Skeletal muscle tissue (tissue), 4 donors: ENCODE results near the gene ALPI. TPM values are rescaled to one million over a fixed set of nuclear protein-coding genes. Genes with fewer than 3 reads are reported as not detected.

Experiments used
- H3K27ac ChIP-seq: one replicate; pipeline ENCODE4 v1.7.0; 2013; ENCODE audit warnings: mild to moderate bottlenecking, low read depth, low read length, inconsistent platforms
- H3K27me3 ChIP-seq, 3 donors: one replicate each; pipeline ENCODE4 v1.7.0; 2013; ENCODE audit warnings: low read length in 3 of 3; ENCODE audit not compliant: control insufficient read depth in 3 of 3, insufficient read depth in 3 of 3
- H3K36me3 ChIP-seq, 3 donors: one replicate each; pipeline ENCODE4 v1.7.0; 2013; ENCODE audit warnings: low read length in 3 of 3; ENCODE audit not compliant: control insufficient read depth in 3 of 3, insufficient read depth in 3 of 3
- H3K4me1 ChIP-seq, 3 donors: one replicate each; pipeline ENCODE4 v1.7.0; 2013; ENCODE audit warnings: low read length in 3 of 3, mild to moderate bottlenecking in 3 of 3; ENCODE audit not compliant: control insufficient read depth in 3 of 3, insufficient read depth in 3 of 3
- H3K4me3 ChIP-seq, 3 donors: one replicate each; pipeline ENCODE4 v1.7.0; 2013; ENCODE audit warnings: low read length in 3 of 3
- H3K9ac ChIP-seq, 3 donors: one replicate each; pipeline ENCODE4 v1.7.0; 2013; ENCODE audit warnings: low read length in 3 of 3, mild to moderate bottlenecking in 3 of 3, moderate library complexity in 2 of 3, low read depth in 1 of 3
- H3K9me3 ChIP-seq, 3 donors: one replicate each; pipeline ENCODE4 v1.7.0; 2013; ENCODE audit warnings: low read length in 3 of 3; ENCODE audit not compliant: control insufficient read depth in 3 of 3
- total RNA-seq: library from RNA; depleted of rRNA; stranded (reverse); fragments of >200 nt; gene quantifications from one replicate; pipeline ENCODE4 v1.2.3, GENCODE V29; 2014
- donor health status: Osteomylitis.

Gene ALPI
- total RNA-seq, 1 donor from 2014 or later = not detected

GRCh38 chr2:232460171-232460570 lies 4.2 kb downstream of the ALPI start:
- Histone ChIP-seq H3K9ac (no peak overlapping the region), H3K4me1 (no peaks in the 10 kb centered on the region), H3K4me3 (no peak overlapping the region), H3K9me3 (no peaks in the 10 kb centered on the region), H3K36me3 (no peaks in the 10 kb centered on the region), H3K27me3 (peaks cover 14 to 28% (median 22%) of the 10 kb centered on the region in 3 donors), H3K27ac (no peak overlapping the region)

GRCh38 chr2:232463701-232464543 lies 8.0 kb downstream of the ALPI start:
- Histone ChIP-seq H3K9me3 (no peaks in the 10 kb centered on the region), H3K36me3 (no peaks in the 10 kb centered on the region), H3K4me3 (no peak overlapping the region), H3K27me3 (peaks cover 3 to 10% (median 3%) of the 10 kb centered on the region in 3 donors), H3K27ac (no peak overlapping the region), H3K4me1 (no peaks in the 10 kb centered on the region), H3K9ac (no peak overlapping the region)

- Histone ChIP-seq H3K4me1 (no peaks in the 10 kb centered on the region), H3K9me3 (no peaks in the 10 kb centered on the region), H3K27me3 (peaks cover 0 to 5% (median 0%) of the 10 kb centered on the region in 3 donors), H3K36me3 (no peaks in the 10 kb centered on the region), H3K9ac (no peak overlapping the region), H3K4me3 (no peak overlapping the region), H3K27ac (no peak overlapping the region)
These were observed 8.6 kb downstream of the ALPI start for GRCh38 chr2:232464544-232464885.

GRCh38 chr2:232465061-232465460 lies 9.1 kb downstream of the ALPI start:
- Histone ChIP-seq H3K9me3 (no peaks in the 10 kb centered on the region), H3K27me3 (peaks cover 0 to 7% (median 0%) of the 10 kb centered on the region in 3 donors), H3K9ac (no peak overlapping the region), H3K4me1 (no peaks in the 10 kb centered on the region), H3K4me3 (no peak overlapping the region), H3K27ac (no peak overlapping the region), H3K36me3 (no peaks in the 10 kb centered on the region)

- H3K4me1 ChIP-seq = no peaks in the 10 kb centered on the region
- H3K9me3 ChIP-seq = no peaks in the 10 kb centered on the region
- no peak overlapping the region for H3K9ac ChIP-seq
- no peak overlapping the region for H3K4me3 ChIP-seq
- no peak overlapping the region for H3K27ac ChIP-seq
- peaks cover 0 to 14% (median 0%) of the 10 kb centered on the region in 3 donors for H3K27me3 ChIP-seq
- H3K36me3 ChIP-seq = no peaks in the 10 kb centered on the region
These were observed 10.3 kb downstream of the ALPI start for GRCh38 chr2:232466221-232466620.

GRCh38 chr2:232473467-232473890 lies 17.5 kb downstream of the ALPI start:
- Histone ChIP-seq H3K9me3 (peaks cover 0 to 3% (median 0%) of the 10 kb centered on the region in 3 donors), H3K9ac (no peak overlapping the region), H3K27me3 (peaks cover 8 to 31% (median 20%) of the 10 kb centered on the region in 3 donors), H3K4me3 (no peak overlapping the region), H3K36me3 (no peaks in the 10 kb centered on the region), H3K27ac (no peak overlapping the region), H3K4me1 (no peaks in the 10 kb centered on the region)

- no peaks in the 10 kb centered on the region for H3K4me1 ChIP-seq
- H3K27ac ChIP-seq = no peak overlapping the region
- H3K27me3 ChIP-seq = peaks cover 8 to 29% (median 26%) of the 10 kb centered on the region in 3 donors
- H3K36me3 ChIP-seq = no peaks in the 10 kb centered on the region
- H3K4me3 ChIP-seq = no peak overlapping the region
- peaks cover 0 to 3% (median 0%) of the 10 kb centered on the region in 3 donors for H3K9me3 ChIP-seq
- no peak overlapping the region for H3K9ac ChIP-seq
These were observed 20.1 kb downstream of the ALPI start for GRCh38 chr2:232476045-232476444.

GRCh38 chr2:232476791-232477190 lies 20.8 kb downstream of the ALPI start:
- H3K9me3 ChIP-seq = peaks cover 0 to 3% (median 0%) of the 10 kb centered on the region in 3 donors
- peaks cover 8 to 29% (median 28%) of the 10 kb centered on the region in 3 donors for H3K27me3 ChIP-seq
- no peak overlapping the region for H3K4me3 ChIP-seq

GRCh38 chr2:232477751-232478510 lies 22.0 kb downstream of the ALPI start:
- no peaks in the 10 kb centered on the region for H3K4me1 ChIP-seq
- H3K27me3 ChIP-seq = peaks cover 5 to 37% (median 34%) of the 10 kb centered on the region in 3 donors
- H3K27ac ChIP-seq = no peak overlapping the region
- no peaks in the 10 kb centered on the region for H3K36me3 ChIP-seq
- no peaks in the 10 kb centered on the region for H3K9me3 ChIP-seq
- H3K9ac ChIP-seq = no peak overlapping the region
- no peak overlapping the region for H3K4me3 ChIP-seq

More at GRCh38 chr2:232476791-232477190, 20.8 kb downstream of the ALPI start:
- Histone ChIP-seq H3K9ac (no peak overlapping the region), H3K4me1 (no peaks in the 10 kb centered on the region), H3K36me3 (no peaks in the 10 kb centered on the region), H3K27ac (no peak overlapping the region)
